GM18526 (cell line): ENCODE measurements around the gene JAKMIP1.

ENCODE experiments used
- POLR2A ChIP-seq: IDR thresholded peaks from 3 replicates; pipeline ENCODE4 v1.6.1; 2011; ENCODE audit not compliant: insufficient read length; ENCODE audit errors: extremely low read depth

Gene JAKMIP1

DNA sequence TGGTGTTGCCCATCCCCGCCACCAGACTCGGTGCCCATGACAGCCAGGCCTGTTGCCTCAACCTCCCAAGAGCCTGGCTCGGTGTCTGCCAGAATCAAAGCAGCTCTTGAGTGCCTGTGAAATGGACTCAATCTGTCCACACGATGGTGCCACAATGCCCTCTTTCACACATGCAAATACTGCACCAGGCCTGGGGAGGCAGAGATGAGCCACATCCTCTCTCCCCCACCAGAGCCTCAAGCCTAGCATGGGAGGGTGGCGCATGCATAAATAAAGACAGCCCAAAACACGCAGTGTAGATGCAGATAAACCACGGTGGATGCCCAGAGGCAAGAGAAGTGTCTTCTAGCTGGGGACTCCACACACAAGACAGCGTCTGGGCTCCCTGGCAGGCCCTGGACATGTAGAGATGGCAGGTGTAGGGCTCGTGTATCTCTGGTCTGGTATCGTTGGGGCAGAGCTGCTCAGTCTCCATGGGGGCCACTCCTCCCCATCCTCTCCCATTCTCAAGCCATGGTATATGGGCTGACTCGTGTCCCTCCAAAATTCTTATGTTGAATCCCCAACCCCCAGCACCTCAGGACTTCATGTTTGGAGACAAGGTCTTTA is 65.6 kb downstream of the JAKMIP1 start:
- no peak for TF ChIP-seq POLR2A

DNA sequence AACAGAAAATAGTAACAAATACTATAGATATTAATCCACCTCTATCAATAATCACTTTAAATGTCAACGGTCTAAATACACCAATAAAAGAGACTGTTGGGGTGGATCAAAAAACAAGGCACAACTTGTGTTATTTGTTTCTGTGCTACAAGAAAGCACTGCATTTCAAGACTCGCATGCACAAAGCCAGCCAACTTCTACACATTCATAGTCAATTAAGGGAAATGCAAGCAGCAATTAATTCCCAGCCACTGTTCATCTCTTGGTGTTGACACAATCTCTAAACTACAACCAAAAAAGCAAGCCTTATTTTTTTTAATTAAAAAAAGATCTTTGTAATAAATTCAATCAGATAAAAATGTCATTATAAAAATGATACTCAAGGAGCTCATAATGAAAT is 67.6 kb downstream of the JAKMIP1 start:
- no peak for TF ChIP-seq POLR2A

DNA sequence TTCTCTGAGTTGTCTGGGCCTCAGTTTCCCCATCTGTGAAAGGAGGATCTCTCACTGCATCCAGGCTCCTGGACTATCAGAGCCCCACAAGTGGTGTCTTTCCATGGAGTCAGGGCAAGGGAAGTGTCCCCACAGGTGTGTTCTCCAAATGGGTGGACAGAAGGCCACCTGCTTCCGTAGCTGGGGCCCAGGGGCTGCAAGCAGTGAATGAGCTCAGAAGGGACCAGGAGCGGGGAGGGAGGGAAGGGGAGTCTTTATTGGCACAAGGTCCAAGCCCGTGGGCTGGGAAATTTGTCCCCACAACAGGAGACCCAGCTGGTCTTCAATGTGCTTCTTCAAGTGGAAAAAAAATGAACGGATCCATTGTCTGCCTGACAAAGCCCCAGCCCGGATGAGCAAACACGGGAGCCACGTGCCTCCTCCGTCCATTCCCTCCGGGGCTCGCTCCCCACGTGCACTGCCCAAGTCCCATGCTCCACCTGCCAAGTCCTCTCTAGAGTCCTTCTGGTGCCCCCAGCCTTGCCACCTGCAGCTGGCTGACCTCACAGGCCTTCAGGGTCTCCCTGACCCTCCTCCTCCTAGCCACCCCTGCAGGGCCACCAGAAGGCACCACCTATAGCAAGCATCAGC is 72.0 kb downstream of the JAKMIP1 start:
- no peak for TF ChIP-seq POLR2A

DNA sequence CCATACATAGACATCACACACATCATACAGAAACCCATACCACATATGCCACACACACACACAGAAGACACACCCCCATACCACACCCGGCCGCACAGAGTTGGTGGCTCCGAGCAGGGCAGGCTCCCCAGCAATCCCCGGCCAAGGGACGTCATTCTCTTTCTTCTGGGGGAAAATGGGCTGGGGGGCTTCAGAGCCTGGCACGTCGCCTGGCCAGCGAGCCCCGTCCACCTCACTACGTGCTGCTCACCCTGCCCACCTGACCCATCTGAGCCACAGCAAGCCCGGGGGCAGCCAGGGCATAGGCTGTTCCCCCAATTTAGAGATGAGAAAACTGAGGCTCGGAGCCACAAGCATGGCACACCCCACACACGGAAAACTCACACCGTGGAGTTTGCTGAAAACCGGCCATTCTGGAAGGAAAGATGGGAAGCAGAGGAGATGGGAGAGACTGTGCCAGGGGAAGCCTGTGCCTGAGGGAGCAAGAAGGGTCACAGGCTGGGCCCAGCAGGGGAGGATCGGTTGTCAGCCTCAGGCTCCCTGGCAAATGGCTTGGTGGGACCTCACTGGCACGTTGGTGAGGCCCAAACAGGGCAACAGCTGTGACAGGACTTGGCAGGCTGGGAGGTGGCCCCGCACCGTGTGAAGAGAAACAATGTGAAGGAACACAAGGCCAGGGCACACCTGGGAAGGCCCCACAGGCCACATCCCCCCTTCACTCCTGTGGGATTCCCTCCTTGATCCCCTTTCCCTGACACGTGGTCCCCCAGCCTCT is 73.2 kb downstream of the JAKMIP1 start:
- no peak for TF ChIP-seq POLR2A

DNA sequence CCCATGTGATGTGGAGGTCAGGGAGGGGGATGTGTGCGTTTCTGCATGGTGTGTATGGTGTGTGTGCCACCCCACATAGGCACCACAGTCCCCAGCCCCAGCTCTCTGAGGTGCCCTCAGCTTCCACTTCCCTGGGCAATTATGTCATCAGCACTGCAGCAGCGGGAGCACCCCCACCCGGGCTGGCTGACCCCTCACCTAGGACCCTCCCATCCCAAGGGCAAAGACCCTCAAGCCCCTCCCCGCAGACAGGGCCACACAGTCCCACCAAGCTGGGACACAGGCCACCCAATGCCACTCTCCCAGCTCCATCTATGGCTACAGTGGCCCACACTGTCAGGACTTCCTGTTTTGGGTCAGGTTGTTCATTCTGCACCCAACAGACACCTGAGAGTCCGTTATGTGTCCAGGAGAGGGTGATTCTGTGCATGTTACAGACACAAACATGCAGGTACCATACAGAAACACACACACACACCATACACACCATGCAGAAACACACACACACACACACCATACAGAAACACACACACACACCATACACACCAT is 75.2 kb downstream of the JAKMIP1 start:
- TF ChIP-seq POLR2A = no peak

DNA sequence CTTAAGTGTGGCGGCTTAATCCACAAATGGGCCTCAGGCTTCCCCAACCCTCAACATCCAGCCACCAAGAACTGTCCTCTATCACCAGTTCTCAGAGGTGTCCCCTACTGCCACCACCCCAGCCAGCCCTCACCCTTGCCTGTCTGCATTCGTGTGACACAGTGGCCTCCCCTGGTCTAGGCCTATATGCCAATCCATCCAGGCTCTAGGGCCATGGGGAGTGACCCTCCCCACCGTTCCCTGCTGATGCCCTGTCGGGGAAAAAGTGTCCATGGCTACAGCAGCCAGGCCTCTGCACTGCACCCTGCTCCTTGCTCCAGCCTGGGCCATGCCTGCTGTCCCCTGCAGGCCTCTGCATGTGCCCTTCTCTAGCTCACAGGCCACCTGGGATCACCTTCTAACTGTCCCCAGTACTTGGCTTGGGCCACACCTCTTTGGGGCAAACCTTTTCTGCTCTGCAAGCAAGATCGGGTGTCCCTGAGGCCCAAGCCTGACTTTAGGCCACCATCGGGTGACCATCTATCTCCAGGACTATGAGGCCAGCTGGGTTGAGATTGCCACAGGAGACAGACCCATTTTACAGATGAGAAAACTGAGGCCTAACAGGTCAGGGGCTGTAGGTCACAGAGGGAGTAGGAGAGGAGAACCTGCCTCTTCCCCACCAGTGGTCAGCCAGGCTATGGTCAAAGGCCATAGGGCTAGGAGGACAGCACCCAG is 75.8 kb downstream of the JAKMIP1 start:
- no peak for TF ChIP-seq POLR2A

DNA sequence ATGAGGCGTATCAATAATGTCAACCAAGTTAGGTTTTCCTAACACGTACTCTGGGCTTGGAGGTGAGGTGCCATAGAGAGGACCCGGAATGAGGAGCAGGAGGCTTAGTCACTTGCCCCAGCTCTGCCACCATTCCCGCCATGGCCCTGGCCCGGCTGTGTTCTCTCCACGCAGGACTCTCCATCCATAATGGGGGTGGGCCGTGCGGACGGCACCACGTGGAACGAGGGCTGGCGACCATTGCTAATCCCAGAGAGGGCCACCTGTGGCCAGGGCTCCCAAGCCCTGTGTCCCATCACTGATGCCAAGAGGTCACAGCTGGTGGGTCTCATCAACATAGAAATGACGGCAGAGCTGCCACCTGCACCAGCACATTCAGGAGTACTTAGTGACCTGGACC is 76.4 kb downstream of the JAKMIP1 start:
- TF ChIP-seq POLR2A = no peak

DNA sequence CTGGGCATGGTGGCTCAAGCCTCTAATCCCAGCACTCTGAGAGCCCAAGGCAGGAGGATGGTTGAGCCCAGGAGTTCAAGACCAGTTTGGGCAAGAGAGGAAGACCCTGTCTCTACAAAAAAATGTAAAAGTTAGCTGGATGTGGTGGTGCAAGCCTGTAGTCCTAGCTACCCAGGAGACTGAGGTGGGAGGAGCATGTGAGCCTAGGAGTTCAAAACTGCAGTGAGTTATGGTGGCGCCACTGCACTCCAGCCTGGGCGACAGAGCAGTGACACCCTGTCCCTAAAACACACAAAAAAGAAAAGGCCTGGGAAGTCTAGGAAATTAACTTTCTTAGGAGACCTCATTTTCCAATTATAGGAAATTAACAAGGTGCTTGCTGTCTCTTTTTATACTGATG is 76.8 kb downstream of the JAKMIP1 start:
- TF ChIP-seq POLR2A = no peak

DNA sequence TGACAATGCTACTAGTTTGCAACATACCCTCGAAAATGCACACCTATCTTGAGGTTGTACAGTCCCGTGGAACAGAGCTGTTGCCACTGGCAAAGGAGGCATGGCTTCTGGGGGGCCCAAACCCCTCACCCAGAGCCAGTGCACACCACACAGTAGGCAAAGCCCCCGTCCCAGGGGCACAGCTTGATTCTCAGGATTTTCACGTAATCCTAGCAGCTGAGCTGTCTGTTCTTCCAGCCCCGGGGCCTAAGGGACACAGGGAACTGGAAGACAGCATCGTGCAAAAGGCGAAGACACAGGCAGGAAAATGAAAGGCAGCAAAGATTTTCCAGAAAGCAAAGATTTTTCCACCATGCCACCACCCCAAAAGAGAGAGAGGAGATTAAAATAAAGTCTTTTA is 77.2 kb downstream of the JAKMIP1 start:
- no peak for TF ChIP-seq POLR2A

DNA sequence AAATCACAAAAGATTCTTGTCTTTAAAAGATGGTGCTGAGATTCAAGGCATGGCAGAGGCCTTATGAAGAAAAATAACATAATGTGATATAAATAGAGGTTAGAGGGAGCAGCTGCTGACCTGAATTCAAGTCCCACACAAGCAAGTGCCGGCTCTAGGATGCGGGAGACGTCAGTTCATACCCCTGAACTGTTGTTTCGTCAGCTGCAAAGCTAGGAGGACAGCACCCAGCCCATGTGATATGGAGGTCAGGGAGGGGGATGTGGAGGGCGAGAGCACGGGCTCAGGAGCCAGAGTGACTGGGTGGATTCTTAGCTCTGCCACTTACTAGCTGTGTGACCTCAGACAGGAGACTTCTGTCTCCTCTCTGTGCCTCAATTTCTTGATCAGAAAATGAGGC is 77.9 kb downstream of the JAKMIP1 start:
- no peak for TF ChIP-seq POLR2A

DNA sequence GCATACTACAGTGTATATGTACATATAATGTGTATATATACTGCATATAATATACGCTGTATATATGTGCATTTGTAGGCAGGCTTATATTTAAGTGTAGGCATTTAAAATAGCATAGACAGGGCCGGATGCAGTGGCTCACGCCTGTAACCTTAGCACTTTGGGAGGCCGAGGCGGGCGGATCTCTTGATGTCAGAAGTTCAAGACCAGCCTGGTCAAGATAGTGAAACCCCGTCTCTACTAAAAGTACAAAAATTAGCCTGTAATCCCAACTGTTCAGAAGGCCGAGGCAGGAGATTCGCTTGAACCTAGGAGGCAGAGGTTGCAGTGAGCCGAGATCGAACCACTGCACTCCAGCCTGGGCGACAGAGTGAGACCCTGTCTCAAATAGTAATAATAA is 78.4 kb downstream of the JAKMIP1 start:
- TF ChIP-seq POLR2A = no peak

DNA sequence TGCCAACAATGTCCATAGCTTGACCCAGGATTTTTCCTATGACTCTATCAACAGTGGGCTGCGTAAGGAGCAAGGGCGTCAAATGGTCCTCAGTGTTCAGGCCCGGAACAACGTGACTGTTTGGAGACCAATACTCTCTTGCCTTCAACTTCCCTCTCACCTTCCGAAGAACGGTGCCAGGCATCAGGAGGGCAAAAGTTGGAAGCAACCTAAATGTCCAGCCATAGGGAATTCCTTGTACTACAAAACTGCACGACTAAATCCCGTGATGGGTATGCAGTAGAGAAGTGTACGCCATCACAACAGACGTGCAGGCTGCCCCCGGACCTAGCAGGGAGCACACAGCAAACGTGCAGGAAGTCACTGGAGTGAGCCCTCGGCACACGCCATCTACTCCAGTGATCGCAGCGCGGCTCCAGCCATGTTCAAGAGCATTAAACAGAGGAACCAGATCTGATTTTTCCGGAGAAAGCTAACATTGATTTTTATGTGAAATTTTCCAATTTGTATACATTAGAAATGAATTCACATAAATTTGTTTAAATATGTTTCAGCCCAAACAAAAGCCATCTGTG is 79.0 kb downstream of the JAKMIP1 start:
- no peak for TF ChIP-seq POLR2A

DNA sequence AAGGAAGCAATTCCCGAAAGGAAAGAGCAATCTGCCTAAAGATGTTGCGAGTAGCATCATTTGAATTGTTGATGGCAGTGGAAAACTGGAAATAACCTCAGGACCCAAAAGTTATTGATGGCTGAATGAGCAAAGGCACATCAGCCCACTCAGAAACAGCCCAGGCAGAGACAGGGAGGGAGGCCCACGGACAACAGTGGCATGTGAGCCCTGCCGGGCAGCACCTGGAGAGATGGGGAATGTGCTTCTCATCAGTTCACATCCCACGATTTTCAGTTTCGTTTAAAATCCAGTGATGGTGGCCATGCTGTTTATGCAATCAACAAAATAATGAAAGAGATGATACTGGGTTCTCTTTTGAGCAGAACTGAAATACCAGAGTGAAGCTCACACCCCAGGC is 80.0 kb downstream of the JAKMIP1 start:
- TF ChIP-seq POLR2A = no peak

DNA sequence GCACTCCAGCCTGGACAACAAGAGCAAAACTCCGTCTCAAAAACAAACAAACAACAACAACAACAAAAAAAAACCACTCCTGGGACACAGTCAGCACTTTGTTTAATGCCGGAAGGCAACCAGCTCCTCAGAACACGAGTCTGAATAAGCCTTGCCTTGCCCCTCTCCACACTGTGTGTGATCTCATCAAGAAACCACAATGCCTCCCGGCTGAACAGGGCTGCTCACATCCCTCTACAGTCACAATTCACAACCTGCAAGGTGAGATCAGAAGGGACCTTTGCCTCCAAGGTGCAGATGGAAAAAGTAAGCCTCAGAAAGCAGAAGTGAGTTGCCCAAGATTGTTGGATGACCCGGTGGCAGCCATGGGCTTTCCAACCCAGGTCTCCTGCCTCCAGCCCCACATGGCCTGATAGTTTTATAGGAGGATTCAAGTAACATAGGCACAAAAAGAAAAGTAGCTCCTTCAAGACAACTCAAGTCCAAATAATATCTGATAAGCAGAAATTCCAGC is 80.8 kb downstream of the JAKMIP1 start:
- TF ChIP-seq POLR2A = no peak

DNA sequence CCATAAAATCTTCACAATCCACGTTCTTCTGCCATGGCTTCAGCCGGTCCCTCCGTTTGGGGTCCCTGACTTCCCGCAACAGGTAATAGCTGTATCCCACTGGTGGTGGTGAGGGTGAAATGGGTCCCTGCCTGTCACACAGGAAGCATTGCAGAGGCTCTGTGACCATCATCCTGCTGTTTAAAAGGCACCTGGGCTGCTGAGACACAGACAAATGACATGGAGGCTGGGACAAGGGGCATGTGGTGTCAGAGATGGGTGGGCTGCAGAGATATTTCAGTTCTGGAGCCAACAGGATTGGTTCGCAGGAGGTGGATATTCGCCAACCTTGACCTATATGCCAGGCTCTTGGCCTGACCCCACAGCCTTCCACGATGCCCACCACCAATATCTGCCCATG is 82.1 kb downstream of the JAKMIP1 start:
- no peak for TF ChIP-seq POLR2A
